CD4-positive, CD25-positive, alpha-beta regulatory T cell (primary cell): ENCODE data around the gene FRY. TPM values are rescaled to one million over a fixed set of nuclear protein-coding genes. Genes with fewer than 3 reads are reported as not detected.

ENCODE experiments used
- ATAC-seq, 2 donors: fragments of 150-1000 bp; cut with Tn5 transposase; one replicate each; pipeline ENCODE4 v1.10.0; 2021; ENCODE audit warnings: low read depth in 2 of 2, moderate number of reproducible peaks in 2 of 2, moderate library complexity in 1 of 2
- DNase-seq, 3 donors: peaks; one replicate each; pipeline versions ENCODE4 v3.0.0 to v3.0.0-alpha.2; 2012 to 2022; ENCODE audit warnings: mixed read lengths in 1 of 3
- H3K27ac ChIP-seq: one replicate; pipeline ENCODE4 v1.7.0; 2013; ENCODE audit warnings: mild to moderate bottlenecking, low read length; ENCODE audit not compliant: insufficient read depth, poor library complexity, severe bottlenecking
- H3K27me3 ChIP-seq: one replicate; pipeline ENCODE4 v1.7.0; 2013; ENCODE audit warnings: low read length; ENCODE audit not compliant: control insufficient read depth, insufficient read depth
- H3K36me3 ChIP-seq: one replicate; pipeline ENCODE4 v1.7.0; 2013; ENCODE audit warnings: mild to moderate bottlenecking, low read length, moderate library complexity; ENCODE audit not compliant: control insufficient read depth, insufficient read depth
- H3K4me1 ChIP-seq: 2 replicates; pipeline ENCODE4 v1.7.0; 2013; ENCODE audit warnings: mild to moderate bottlenecking, low read length; ENCODE audit not compliant: insufficient read depth, control insufficient read depth, poor library complexity, severe bottlenecking
- H3K4me3 ChIP-seq: one replicate; pipeline ENCODE4 v1.7.0; 2013; ENCODE audit warnings: low read depth, mild to moderate bottlenecking, low read length, moderate library complexity
- H3K9me3 ChIP-seq, 2 experiments: 1 replicate in 1 of 2; 2 replicates in 1 of 2; pipeline ENCODE4 v1.7.0; 2013; ENCODE audit warnings: low read length in 2 of 2, mild to moderate bottlenecking in 1 of 2, moderate library complexity in 1 of 2; ENCODE audit not compliant: control insufficient read depth in 2 of 2
- H3K27ac Mint-ChIP-seq, 3 donors: one replicate each; pipeline ENCODE4 v1.8.0; 2020 to 2022; ENCODE audit warnings: mild to moderate bottlenecking in 3 of 3, mixed read lengths in 3 of 3, moderate library complexity in 2 of 3
- H3K27me3 Mint-ChIP-seq: one replicate; pipeline ENCODE4 v1.8.0; 2022; ENCODE audit warnings: mild to moderate bottlenecking, mixed read lengths
- H3K36me3 Mint-ChIP-seq: one replicate; pipeline ENCODE4 v1.8.0; 2020; ENCODE audit warnings: mixed read lengths
- H3K4me1 Mint-ChIP-seq, 4 donors: one replicate each; pipeline ENCODE4 v1.8.0; 2020 to 2022; ENCODE audit warnings: mixed read lengths in 4 of 4, mild to moderate bottlenecking in 1 of 4
- H3K4me3 Mint-ChIP-seq, 4 donors: one replicate each; pipeline ENCODE4 v1.8.0; 2020 to 2022; ENCODE audit warnings: mild to moderate bottlenecking in 4 of 4, mixed read lengths in 4 of 4, moderate library complexity in 3 of 4
- H3K9me3 Mint-ChIP-seq, 7 donors: one replicate each; pipeline ENCODE4 v1.8.0; 2020 to 2022; ENCODE audit warnings: mixed read lengths in 7 of 7, mild to moderate bottlenecking in 3 of 7, moderate library complexity in 2 of 7
- polyA plus RNA-seq, 4 donors: library from polyadenylated mRNA; unstranded; fragments of 300-500 nt; fragmentation: Illumina TruSeq; gene quantifications; one replicate each; pipeline ENCODE4 v1.2.3, GENCODE V29; 2021
- total RNA-seq: library from RNA; stranded (reverse); gene quantifications from one replicate; pipeline ENCODE4 v1.2.3, GENCODE V29; 2022

FRY gene
- total and polyA plus RNA-seq, 5 donors from 2014 or later, result 0.96 to 12.8 (median 1.0) TPM

- peaks cover 10% of the 10 kb centered on the region for H3K4me1 ChIP-seq
- ATAC-seq (peak; percentile 97 to 98), DNase-seq (peak; percentile 82 to 94 (median 88))
- Mint-ChIP-seq H3K27ac (peak within 1 kb of the TSS; percentile 98 to 100 (median 99)), H3K4me1 (peaks cover 7 to 39% (median 22%) of the 10 kb centered on the region in 4 donors), H3K27me3 (no peaks in the 10 kb centered on the region), H3K9me3 (no peaks in the 10 kb centered on the region), H3K36me3 (peaks cover 4% of the 10 kb centered on the region), H3K4me3 (peak within 1 kb of the TSS; percentile 89 to 99 (median 96))
- H3K9me3 ChIP-seq, result no peaks in the 10 kb centered on the region
- H3K27me3 ChIP-seq, result no peaks in the 10 kb centered on the region
- peak within 1 kb of the TSS; percentile 98 for H3K27ac ChIP-seq
- peak within 1 kb of the TSS; percentile 95 for H3K4me3 ChIP-seq
- H3K36me3 ChIP-seq, result no peaks in the 10 kb centered on the region
Measured at GRCh38 chr13:32315238-32316027, 283.9 kb downstream of the FRY start, which contains the start of the genes BRCA2 and ZAR1L. BRCA2 (plus strand) TSS chr13:32315508; CDS start chr13:32316461, 953 bp downstream. ZAR1L (minus strand) TSS chr13:32315363; CDS start chr13:32311925, 3,438 bp downstream.

- peak overlapping the region; percentile 89 to 99 (median 96) for H3K4me3 Mint-ChIP-seq
- DNase-seq (no peak), ATAC-seq (no peak)
- peaks cover 4% of the 10 kb centered on the region for H3K36me3 Mint-ChIP-seq
- peak overlapping the region; percentile 95 for H3K4me3 ChIP-seq
- no peaks in the 10 kb centered on the region for H3K27me3 ChIP-seq
- no peaks in the 10 kb centered on the region for H3K9me3 ChIP-seq
- H3K9me3 Mint-ChIP-seq, result no peaks in the 10 kb centered on the region
- peaks cover 8 to 44% (median 26%) of the 10 kb centered on the region in 4 donors for H3K4me1 Mint-ChIP-seq
- no peaks in the 10 kb centered on the region for H3K36me3 ChIP-seq
- H3K27me3 Mint-ChIP-seq, result no peaks in the 10 kb centered on the region
- H3K27ac ChIP-seq, result peak overlapping the region; percentile 98
- peak overlapping the region; percentile 48 to 100 (median 99) for H3K27ac Mint-ChIP-seq
- H3K4me1 ChIP-seq, result peaks cover 10% of the 10 kb centered on the region
Measured at GRCh38 chr13:32316028-32316339, 284.4 kb downstream of the FRY start.

GRCh38 chr13:32316501-32316900 is 284.9 kb downstream of the FRY start:
- no peak overlapping the region for H3K27ac ChIP-seq
- peaks cover 8 to 47% (median 26%) of the 10 kb centered on the region in 4 donors for H3K4me1 Mint-ChIP-seq
- ATAC-seq (no peak), DNase-seq (no peak)
- peak overlapping the region; percentile 95 for H3K4me3 ChIP-seq
- peak overlapping the region; percentile 89 to 99 (median 96) for H3K4me3 Mint-ChIP-seq
- H3K27me3 ChIP-seq, result no peaks in the 10 kb centered on the region
- H3K9me3 ChIP-seq, result no peaks in the 10 kb centered on the region
- H3K4me1 ChIP-seq, result peaks cover 10% of the 10 kb centered on the region
- peaks cover 4% of the 10 kb centered on the region for H3K36me3 Mint-ChIP-seq
- peak overlapping the region in 2 of 3 donors; percentile 48 to 99 for H3K27ac Mint-ChIP-seq
- no peaks in the 10 kb centered on the region for H3K27me3 Mint-ChIP-seq
- no peaks in the 10 kb centered on the region for H3K9me3 Mint-ChIP-seq
- H3K36me3 ChIP-seq, result no peaks in the 10 kb centered on the region

- Mint-ChIP-seq H3K36me3 (peaks cover 4% of the 10 kb centered on the region), H3K4me3 (no peak overlapping the region), H3K27me3 (no peaks in the 10 kb centered on the region), H3K4me1 (peaks cover 8 to 47% (median 26%) of the 10 kb centered on the region in 4 donors), H3K9me3 (no peaks in the 10 kb centered on the region), H3K27ac (no peak overlapping the region)
- ATAC-seq, result no peak
- Histone ChIP-seq H3K27ac (no peak overlapping the region), H3K27me3 (no peaks in the 10 kb centered on the region), H3K36me3 (no peaks in the 10 kb centered on the region), H3K4me1 (peaks cover 10% of the 10 kb centered on the region), H3K4me3 (no peak overlapping the region), H3K9me3 (no peaks in the 10 kb centered on the region)
- DNase-seq, result no peak
Measured at GRCh38 chr13:32317716-32318465, 286.3 kb downstream of the FRY start.

GRCh38 chr13:32320528-32320927 is 289.0 kb downstream of the FRY start:
- H3K27ac ChIP-seq, result no peak overlapping the region
- peaks cover 4% of the 10 kb centered on the region for H3K4me1 ChIP-seq
- H3K27me3 ChIP-seq, result no peaks in the 10 kb centered on the region
- no peaks in the 10 kb centered on the region for H3K36me3 ChIP-seq
- H3K9me3 Mint-ChIP-seq, result no peaks in the 10 kb centered on the region
- peak overlapping the region in 2 of 3 donors; percentile 12 to 16 for H3K27ac Mint-ChIP-seq
- no peaks in the 10 kb centered on the region for H3K27me3 Mint-ChIP-seq
- no peak for ATAC-seq
- no peak overlapping the region for H3K4me3 ChIP-seq
- H3K4me1 Mint-ChIP-seq, result peaks cover 8 to 34% (median 20%) of the 10 kb centered on the region in 4 donors
- H3K36me3 Mint-ChIP-seq, result peaks cover 7% of the 10 kb centered on the region
- H3K9me3 ChIP-seq, result no peaks in the 10 kb centered on the region
- H3K4me3 Mint-ChIP-seq, result peak overlapping the region; percentile 1 to 65 (median 3)
- no peak for DNase-seq

GRCh38 chr13:32323912-32324311 is 292.3 kb downstream of the FRY start:
- H3K27me3 ChIP-seq, result no peaks in the 10 kb centered on the region
- Mint-ChIP-seq H3K4me1 (peaks cover 4 to 24% (median 14%) of the 10 kb centered on the region in 4 donors), H3K27me3 (no peaks in the 10 kb centered on the region), H3K9me3 (no peaks in the 10 kb centered on the region), H3K4me3 (no peak overlapping the region), H3K36me3 (peaks cover 10% of the 10 kb centered on the region), H3K27ac (no peak overlapping the region)
- no peaks in the 10 kb centered on the region for H3K36me3 ChIP-seq
- no peak overlapping the region for H3K27ac ChIP-seq
- H3K4me1 ChIP-seq, result no peaks in the 10 kb centered on the region
- ATAC-seq (no peak), DNase-seq (no peak)
- no peak overlapping the region for H3K4me3 ChIP-seq
- no peaks in the 10 kb centered on the region for H3K9me3 ChIP-seq

- ATAC-seq (no peak), DNase-seq (no peak)
- Mint-ChIP-seq H3K27me3 (no peaks in the 10 kb centered on the region), H3K4me1 (no peaks in the 10 kb centered on the region), H3K4me3 (no peak overlapping the region), H3K9me3 (peaks cover 0 to 7% (median 0%) of the 10 kb centered on the region in 7 donors), H3K36me3 (peaks cover 23% of the 10 kb centered on the region), H3K27ac (no peak overlapping the region)
- no peak overlapping the region for H3K4me3 ChIP-seq
- no peaks in the 10 kb centered on the region for H3K27me3 ChIP-seq
- H3K36me3 ChIP-seq, result no peaks in the 10 kb centered on the region
- H3K27ac ChIP-seq, result no peak overlapping the region
- no peaks in the 10 kb centered on the region for H3K4me1 ChIP-seq
- no peaks in the 10 kb centered on the region for H3K9me3 ChIP-seq
Measured at GRCh38 chr13:32330441-32330840, 298.9 kb downstream of the FRY start.
